ENCODE measurements around the gene KRT6C. TPM values are rescaled to one million over a fixed set of nuclear protein-coding genes. Genes with fewer than 3 reads are reported as not detected.

The KRT6C gene
- total and polyA plus RNA-seq, 8 donors: not detected

GRCh38 chr12:52423661-52424500 lies 49.7 kb downstream of the KRT6C start:
- no peaks in the 10 kb centered on the region for H3K4me1 ChIP-seq
- TF ChIP-seq, protein P1, sequence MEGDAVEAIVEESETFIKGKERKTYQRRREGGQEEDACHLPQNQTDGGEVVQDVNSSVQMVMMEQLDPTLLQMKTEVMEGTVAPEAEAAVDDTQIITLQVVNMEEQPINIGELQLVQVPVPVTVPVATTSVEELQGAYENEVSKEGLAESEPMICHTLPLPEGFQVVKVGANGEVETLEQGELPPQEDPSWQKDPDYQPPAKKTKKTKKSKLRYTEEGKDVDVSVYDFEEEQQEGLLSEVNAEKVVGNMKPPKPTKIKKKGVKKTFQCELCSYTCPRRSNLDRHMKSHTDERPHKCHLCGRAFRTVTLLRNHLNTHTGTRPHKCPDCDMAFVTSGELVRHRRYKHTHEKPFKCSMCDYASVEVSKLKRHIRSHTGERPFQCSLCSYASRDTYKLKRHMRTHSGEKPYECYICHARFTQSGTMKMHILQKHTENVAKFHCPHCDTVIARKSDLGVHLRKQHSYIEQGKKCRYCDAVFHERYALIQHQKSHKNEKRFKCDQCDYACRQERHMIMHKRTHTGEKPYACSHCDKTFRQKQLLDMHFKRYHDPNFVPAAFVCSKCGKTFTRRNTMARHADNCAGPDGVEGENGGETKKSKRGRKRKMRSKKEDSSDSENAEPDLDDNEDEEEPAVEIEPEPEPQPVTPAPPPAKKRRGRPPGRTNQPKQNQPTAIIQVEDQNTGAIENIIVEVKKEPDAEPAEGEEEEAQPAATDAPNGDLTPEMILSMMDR (IDR thresholded peaks at IDR 0.05): no peak
- FAIRE-seq (no peak), DNase-seq (no peak), ATAC-seq (peak in 1 of 4 donors; percentile 36)
- no peaks in the 10 kb centered on the region for H3K27me3 ChIP-seq
- no peaks in the 10 kb centered on the region for H3K9me3 ChIP-seq
- H3K36me3 ChIP-seq: no peaks in the 10 kb centered on the region
- intact Hi-C loops (cut with DNase I): no loop called here
- H3K27ac ChIP-seq: no peak overlapping the region
- WGBS, 2 donors: 75 to 78% methylated on average over 11 of the region's 11 CpGs
- no peak overlapping the region for H3K4me3 ChIP-seq

DNA sequence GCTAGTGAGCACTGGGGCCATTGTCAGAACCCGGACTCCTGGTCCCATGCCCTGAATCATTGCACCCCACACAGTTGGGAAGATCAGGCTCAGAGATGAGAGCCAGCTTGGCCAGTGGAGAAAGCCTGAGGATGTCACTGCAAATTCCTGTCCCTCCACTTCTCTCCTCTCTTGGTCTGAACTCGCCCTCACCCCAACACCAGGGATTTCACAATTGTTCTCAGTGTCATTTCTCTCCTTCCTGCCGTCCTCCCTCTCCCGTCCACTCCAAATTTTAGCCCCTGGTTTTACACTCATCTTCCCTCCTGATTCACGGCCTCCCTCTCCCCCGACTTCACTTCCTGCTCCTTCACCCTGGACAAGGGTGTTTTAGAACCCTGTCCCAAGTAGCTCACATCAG lies 50.6 kb downstream of the KRT6C start:
- TF ChIP-seq, protein P1 (IDR thresholded peaks at IDR 0.05): no peak
- H3K4me3 ChIP-seq: no peak overlapping the region
- peak in 1 of 4 donors; percentile 44 for ATAC-seq
- no peaks in the 10 kb centered on the region for H3K27me3 ChIP-seq
- H3K27ac ChIP-seq: no peak overlapping the region
- no peak for DNase-seq
- H3K4me1 ChIP-seq: no peaks in the 10 kb centered on the region
- intact Hi-C loops (cut with DNase I): no loop called here
- FAIRE-seq: no peak
- no peaks in the 10 kb centered on the region for H3K36me3 ChIP-seq
- 66 to 69% methylated on average over 6 of the region's 6 CpGs for WGBS, 2 donors
- no peaks in the 10 kb centered on the region for H3K9me3 ChIP-seq

DNA sequence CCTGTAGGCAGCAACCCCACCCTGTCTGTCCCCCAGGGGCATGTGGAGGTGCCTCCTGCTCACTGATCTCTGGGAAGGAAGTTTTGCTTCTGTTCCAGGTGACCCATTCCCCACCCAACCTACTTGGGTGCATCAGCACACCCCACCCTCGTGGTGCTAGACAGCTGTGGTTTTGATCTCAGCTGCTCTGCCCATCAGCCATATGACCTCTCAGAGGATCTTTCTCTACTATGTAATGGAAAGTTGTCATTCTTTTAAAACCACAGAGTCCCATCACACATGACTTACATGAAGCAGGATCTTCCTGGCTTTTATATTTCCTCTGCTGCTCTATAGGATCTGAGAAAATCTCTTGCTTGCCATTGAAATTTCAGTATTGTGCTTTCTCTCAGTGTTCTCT lies 53.9 kb downstream of the KRT6C start:
- WGBS, 2 donors: 53% methylated on average over 1 of the region's 1 CpG
- no peak overlapping the region for H3K4me3 ChIP-seq
- no peak for FAIRE-seq
- H3K4me1 ChIP-seq: no peaks in the 10 kb centered on the region
- H3K36me3 ChIP-seq: no peaks in the 10 kb centered on the region
- H3K27ac ChIP-seq: no peak overlapping the region
- no peaks in the 10 kb centered on the region for H3K27me3 ChIP-seq
- ATAC-seq: no peak
- intact Hi-C loops (cut with DNase I): no loop called here
- no peaks in the 10 kb centered on the region for H3K9me3 ChIP-seq
- TF ChIP-seq, protein P1 (IDR thresholded peaks at IDR 0.05): no peak
- no peak for DNase-seq

- Histone ChIP-seq H3K4me1 (no peaks in the 10 kb centered on the region), H3K27me3 (no peaks in the 10 kb centered on the region), H3K4me3 (no peak overlapping the region), H3K27ac (no peak overlapping the region), H3K9me3 (no peaks in the 10 kb centered on the region), H3K36me3 (no peaks in the 10 kb centered on the region)
- TF ChIP-seq, protein P1 (IDR thresholded peaks at IDR 0.05): no peak
- no peak for DNase-seq
- FAIRE-seq: no peak
- intact Hi-C loops (cut with DNase I): no loop called here
- no peak for ATAC-seq
- WGBS, 2 donors: 74 to 85% methylated on average over 4 of the region's 4 CpGs
Measured at GRCh38 chr12:52418576-52419110, 55.0 kb downstream of the KRT6C start.

Other genes starting within 250 kb of the KRT6C start
- gene KRT7, start 240.6 kb downstream of the KRT6C start, total RNA-seq: 100 to 1,000 TPM in 3 of 6 donors, 10 to 100 TPM in 3; 57.5 to 336 (median 90.6) TPM
- gene KRT7, start 240.6 kb downstream of the KRT6C start, polyA plus RNA-seq: 100 to 1,000 TPM; 111 to 238 TPM
- gene KRT86, start 199.2 kb downstream of the KRT6C start, total RNA-seq: 1 to 10 TPM in 4 of 6 donors, under 1 TPM in 2; 0.60 to 3.3 (median 1.6) TPM
- 1 to 10 TPM; 1.5 to 3.2 TPM for gene KRT86, start 199.2 kb downstream of the KRT6C start, polyA plus RNA-seq
- gene KRT81, start 182.3 kb downstream of the KRT6C start, total RNA-seq: under 1 TPM in 2 of 6 donors, not detected in 4; 0.22 to 0.76 TPM
- gene KRT81, start 182.3 kb downstream of the KRT6C start, polyA plus RNA-seq: under 1 TPM; 0.38 to 0.66 TPM
- not detected for gene KRT83, start 152.4 kb downstream of the KRT6C start, total RNA-seq
- not detected for gene KRT83, start 152.4 kb downstream of the KRT6C start, polyA plus RNA-seq
- gene KRT85, start 106.3 kb downstream of the KRT6C start, total RNA-seq: not detected
- gene KRT85, start 106.3 kb downstream of the KRT6C start, polyA plus RNA-seq: not detected
- gene KRT84, start 88.2 kb downstream of the KRT6C start, total RNA-seq: not detected
- not detected for gene KRT84, start 88.2 kb downstream of the KRT6C start, polyA plus RNA-seq
- gene KRT82, start 67.5 kb downstream of the KRT6C start, total RNA-seq: not detected
- gene KRT82, start 67.5 kb downstream of the KRT6C start, polyA plus RNA-seq: not detected
- not detected for gene KRT75, start 39.4 kb downstream of the KRT6C start, total RNA-seq
- not detected for gene KRT75, start 39.4 kb downstream of the KRT6C start, polyA plus RNA-seq
- 1 to 10 TPM in 2 of 6 donors, under 1 TPM in 3, not detected in 1; 0.08 to 3.6 (median 0.20) TPM for gene KRT6B, start 21.7 kb downstream of the KRT6C start, total RNA-seq
- under 1 TPM in 1 of 2 donors, not detected in 1; 0.23 TPM for gene KRT6B, start 21.7 kb downstream of the KRT6C start, polyA plus RNA-seq
- gene KRT6A, start 19.5 kb upstream of the KRT6C start, total RNA-seq: 1 to 10 TPM in 1 of 6 donors, not detected in 5; 2.2 TPM
- gene KRT6A, start 19.5 kb upstream of the KRT6C start, polyA plus RNA-seq: under 1 TPM; 0.15 to 0.82 TPM
- gene KRT5, start 46.6 kb upstream of the KRT6C start, total RNA-seq: 1 to 10 TPM in 4 of 6 donors, under 1 TPM in 2; 0.51 to 5.8 (median 1.9) TPM
- gene KRT5, start 46.6 kb upstream of the KRT6C start, polyA plus RNA-seq: 1 to 10 TPM; 1.5 to 1.6 TPM
- not detected for gene KRT71, start 79.3 kb upstream of the KRT6C start, total RNA-seq
- gene KRT71, start 79.3 kb upstream of the KRT6C start, polyA plus RNA-seq: not detected
- gene KRT74, start 100.0 kb upstream of the KRT6C start, total RNA-seq: not detected
- gene KRT74, start 100.0 kb upstream of the KRT6C start, polyA plus RNA-seq: not detected
- gene KRT72, start 127.7 kb upstream of the KRT6C start, total RNA-seq: under 1 TPM in 1 of 6 donors, not detected in 5; 0.09 TPM
- gene KRT72, start 127.7 kb upstream of the KRT6C start, polyA plus RNA-seq: not detected
- gene KRT73, start 144.8 kb upstream of the KRT6C start, total RNA-seq: not detected
- not detected for gene KRT73, start 144.8 kb upstream of the KRT6C start, polyA plus RNA-seq
- not detected for gene KRT2, start 178.4 kb upstream of the KRT6C start, total RNA-seq
- under 1 TPM in 1 of 2 donors, not detected in 1; 0.02 TPM for gene KRT2, start 178.4 kb upstream of the KRT6C start, polyA plus RNA-seq
- under 1 TPM in 2 of 6 donors, not detected in 4; 0.17 to 0.41 TPM for gene KRT1, start 206.6 kb upstream of the KRT6C start, total RNA-seq
- gene KRT1, start 206.6 kb upstream of the KRT6C start, polyA plus RNA-seq: not detected
- gene KRT77, start 229.7 kb upstream of the KRT6C start, total RNA-seq: not detected
- gene KRT77, start 229.7 kb upstream of the KRT6C start, polyA plus RNA-seq: under 1 TPM in 1 of 2 donors, not detected in 1; 0.07 TPM

Measured in pancreas (tissue), 10 donors.